Mesothelial cell of epicardium (in vitro differentiated cells): ENCODE results near the gene ABCC12. TPM values are rescaled to one million over a fixed set of nuclear protein-coding genes. Genes with fewer than 3 reads are reported as not detected.

Experiments
- DNase-seq, 2 experiments: peaks; one replicate each; pipeline ENCODE4 v3.0.0; 2021; ENCODE audit warnings: low spot score in 2 of 2; ENCODE audit not compliant: unreplicated experiment in 2 of 2
- H3K27ac Mint-ChIP-seq: 2 replicates; pipeline ENCODE4 v1.8.0; 2021; ENCODE audit warnings: mixed read lengths
- H3K27me3 Mint-ChIP-seq: 2 replicates; pipeline ENCODE4 v1.8.0; 2021; ENCODE audit warnings: low read depth, mixed read lengths
- H3K36me3 Mint-ChIP-seq: 2 replicates; pipeline ENCODE4 v1.8.0; 2021; ENCODE audit warnings: mixed read lengths
- H3K4me1 Mint-ChIP-seq: 2 replicates; pipeline ENCODE4 v1.8.0; 2021; ENCODE audit warnings: mixed read lengths
- H3K4me3 Mint-ChIP-seq: 2 replicates; pipeline ENCODE4 v1.8.0; 2021; ENCODE audit warnings: mild to moderate bottlenecking, moderate library complexity, mixed read lengths
- H3K9me3 Mint-ChIP-seq: 2 replicates; pipeline ENCODE4 v1.8.0; 2021; ENCODE audit warnings: mixed read lengths
- CTCF ChIP-seq: fragments of 200-600 bp; sonication (generic); IDR thresholded peaks from one replicate; pipeline ENCODE4 v1.5.0; 2021; ENCODE audit warnings: antibody characterized with exemption; ENCODE audit not compliant: unreplicated experiment
- total RNA-seq: library from RNA; stranded (reverse); gene quantifications from 3 replicates; pipeline ENCODE4 v1.2.1, GENCODE V29; 2021

ABCC12 gene
- total RNA-seq, 1 donor from 2014 or later: not detected

GRCh38 chr16:48128769-48129168, 27.0 kb downstream of the ABCC12 start:
- no peak for TF ChIP-seq CTCF
- Mint-ChIP-seq H3K4me3 (no peak overlapping the region), H3K4me1 (peaks cover 4% of the 10 kb centered on the region), H3K36me3 (no peaks in the 10 kb centered on the region), H3K27me3 (peaks cover 7% of the 10 kb centered on the region), H3K27ac (no peak overlapping the region), H3K9me3 (no peaks in the 10 kb centered on the region)
- no peak for DNase-seq

GRCh38 chr16:48126801-48127644, 28.8 kb downstream of the ABCC12 start:
- no peak overlapping the region for H3K27ac Mint-ChIP-seq
- H3K36me3 Mint-ChIP-seq: no peaks in the 10 kb centered on the region
- DNase-seq: no peak
- peaks cover 6% of the 10 kb centered on the region for H3K27me3 Mint-ChIP-seq
- no peak for TF ChIP-seq CTCF
- H3K4me3 Mint-ChIP-seq: no peak overlapping the region
- no peaks in the 10 kb centered on the region for H3K9me3 Mint-ChIP-seq
- H3K4me1 Mint-ChIP-seq: peaks cover 2% of the 10 kb centered on the region

- Mint-ChIP-seq H3K36me3 (no peaks in the 10 kb centered on the region), H3K27me3 (peaks cover 6% of the 10 kb centered on the region), H3K27ac (no peak overlapping the region), H3K4me1 (peaks cover 2% of the 10 kb centered on the region), H3K9me3 (no peaks in the 10 kb centered on the region), H3K4me3 (no peak overlapping the region)
- TF ChIP-seq CTCF: no peak
- DNase-seq: no peak
Measured at GRCh38 chr16:48125888-48126287, 29.9 kb downstream of the ABCC12 start.

- Mint-ChIP-seq H3K4me3 (no peak overlapping the region), H3K4me1 (peaks cover 2% of the 10 kb centered on the region), H3K27ac (no peak overlapping the region), H3K36me3 (no peaks in the 10 kb centered on the region), H3K9me3 (no peaks in the 10 kb centered on the region), H3K27me3 (no peaks in the 10 kb centered on the region)
- TF ChIP-seq CTCF: no peak
- no peak for DNase-seq
Measured at GRCh38 chr16:48124266-48124665, 31.5 kb downstream of the ABCC12 start.

- H3K4me1 Mint-ChIP-seq: peaks cover 2% of the 10 kb centered on the region
- no peaks in the 10 kb centered on the region for H3K36me3 Mint-ChIP-seq
- no peak overlapping the region for H3K4me3 Mint-ChIP-seq
- no peaks in the 10 kb centered on the region for H3K9me3 Mint-ChIP-seq
- TF ChIP-seq CTCF: no peak
- no peak overlapping the region for H3K27ac Mint-ChIP-seq
- DNase-seq: no peak
- no peaks in the 10 kb centered on the region for H3K27me3 Mint-ChIP-seq
Measured at GRCh38 chr16:48123104-48123788, 32.5 kb downstream of the ABCC12 start.
